HL-60 (cell line): ENCODE results near the gene PGBD5.
A peak's percentile ranks its signal among the peaks of the same experiment; 100 is the strongest.

Experiments
- DNase-seq, 2 experiments: peaks; one replicate each; pipeline ENCODE4 v3.0.0-alpha.2; 2010 to 2020; ENCODE audit warnings: low read depth in 1 of 2, low spot score in 1 of 2
- H3K27ac ChIP-seq: fragments of 250-450 bp; sonication (Bioruptor Pico); replicated peaks from 2 replicates; pipeline ENCODE4 v1.5.1; 2020; ENCODE audit warnings: mild to moderate bottlenecking, moderate library complexity
- H3K27me3 ChIP-seq: fragments of 250-450 bp; sonication (Bioruptor Pico); 2 replicates; pipeline ENCODE4 v1.5.1; 2021; ENCODE audit warnings: mild to moderate bottlenecking, moderate library complexity; ENCODE audit not compliant: insufficient read depth, poor library complexity, severe bottlenecking
- H3K4me3 ChIP-seq: replicated peaks from 2 replicates; pipeline ENCODE4 v1.5.1; 2011; ENCODE audit warnings: mild to moderate bottlenecking, control low read depth, low read length; ENCODE audit not compliant: insufficient read depth
- GABPA ChIP-seq: IDR thresholded peaks from 2 replicates; pipeline ENCODE4 v1.6.1; 2012; ENCODE audit warnings: low read depth
- POLR2AphosphoS5 ChIP-seq: IDR thresholded peaks from 2 replicates; pipeline ENCODE4 v1.6.1; 2012; ENCODE audit warnings: low read depth
- SPI1 ChIP-seq: IDR thresholded peaks from 2 replicates; pipeline ENCODE4 v1.6.1; 2012; ENCODE audit warnings: low read depth, mild to moderate bottlenecking, borderline replicate concordance
- TF ChIP-seq, protein P1 (sequence below): IDR thresholded peaks from one replicate; pipeline ENCODE4 v1.5.1; 2011; ENCODE audit warnings: low read length, control low read depth, inconsistent platforms; ENCODE audit not compliant: insufficient read depth
- TF ChIP-seq, protein P2 (sequence below): IDR thresholded peaks from 2 replicates; pipeline ENCODE4 v1.6.1; 2012; ENCODE audit warnings: low read depth; ENCODE audit not compliant: insufficient replicate concordance

PGBD5 gene

DNA sequence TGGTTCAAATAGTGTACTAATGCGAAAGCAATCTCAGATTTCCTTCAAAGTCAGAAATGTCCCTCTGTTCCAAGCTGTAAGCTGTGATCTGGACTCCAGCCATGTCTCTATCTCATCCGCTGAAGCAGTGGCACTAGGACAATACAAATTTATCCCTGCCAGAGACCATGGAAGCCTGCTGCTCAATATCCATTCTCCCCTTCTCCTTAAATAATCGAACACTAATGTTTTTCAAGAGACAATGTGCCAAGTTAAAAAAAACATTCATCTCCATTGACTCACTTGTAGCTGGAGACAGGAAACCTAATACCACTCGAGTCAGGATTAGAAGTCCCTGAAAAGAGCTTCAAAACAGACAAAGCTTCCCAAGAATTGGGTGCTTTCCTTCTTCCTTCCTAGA is 38.5 kb upstream of the PGBD5 start:
- no peaks in the 10 kb centered on the region for H3K27me3 ChIP-seq
- no peak overlapping the region for H3K27ac ChIP-seq
- no peak for DNase-seq
- no peak overlapping the region for H3K4me3 ChIP-seq
- TF ChIP-seq, protein P1, sequence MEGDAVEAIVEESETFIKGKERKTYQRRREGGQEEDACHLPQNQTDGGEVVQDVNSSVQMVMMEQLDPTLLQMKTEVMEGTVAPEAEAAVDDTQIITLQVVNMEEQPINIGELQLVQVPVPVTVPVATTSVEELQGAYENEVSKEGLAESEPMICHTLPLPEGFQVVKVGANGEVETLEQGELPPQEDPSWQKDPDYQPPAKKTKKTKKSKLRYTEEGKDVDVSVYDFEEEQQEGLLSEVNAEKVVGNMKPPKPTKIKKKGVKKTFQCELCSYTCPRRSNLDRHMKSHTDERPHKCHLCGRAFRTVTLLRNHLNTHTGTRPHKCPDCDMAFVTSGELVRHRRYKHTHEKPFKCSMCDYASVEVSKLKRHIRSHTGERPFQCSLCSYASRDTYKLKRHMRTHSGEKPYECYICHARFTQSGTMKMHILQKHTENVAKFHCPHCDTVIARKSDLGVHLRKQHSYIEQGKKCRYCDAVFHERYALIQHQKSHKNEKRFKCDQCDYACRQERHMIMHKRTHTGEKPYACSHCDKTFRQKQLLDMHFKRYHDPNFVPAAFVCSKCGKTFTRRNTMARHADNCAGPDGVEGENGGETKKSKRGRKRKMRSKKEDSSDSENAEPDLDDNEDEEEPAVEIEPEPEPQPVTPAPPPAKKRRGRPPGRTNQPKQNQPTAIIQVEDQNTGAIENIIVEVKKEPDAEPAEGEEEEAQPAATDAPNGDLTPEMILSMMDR: no peak
- TF ChIP-seq GABPA: no peak
- no peak for TF ChIP-seq POLR2AphosphoS5
- no peak for TF ChIP-seq SPI1
- TF ChIP-seq, protein P2, sequence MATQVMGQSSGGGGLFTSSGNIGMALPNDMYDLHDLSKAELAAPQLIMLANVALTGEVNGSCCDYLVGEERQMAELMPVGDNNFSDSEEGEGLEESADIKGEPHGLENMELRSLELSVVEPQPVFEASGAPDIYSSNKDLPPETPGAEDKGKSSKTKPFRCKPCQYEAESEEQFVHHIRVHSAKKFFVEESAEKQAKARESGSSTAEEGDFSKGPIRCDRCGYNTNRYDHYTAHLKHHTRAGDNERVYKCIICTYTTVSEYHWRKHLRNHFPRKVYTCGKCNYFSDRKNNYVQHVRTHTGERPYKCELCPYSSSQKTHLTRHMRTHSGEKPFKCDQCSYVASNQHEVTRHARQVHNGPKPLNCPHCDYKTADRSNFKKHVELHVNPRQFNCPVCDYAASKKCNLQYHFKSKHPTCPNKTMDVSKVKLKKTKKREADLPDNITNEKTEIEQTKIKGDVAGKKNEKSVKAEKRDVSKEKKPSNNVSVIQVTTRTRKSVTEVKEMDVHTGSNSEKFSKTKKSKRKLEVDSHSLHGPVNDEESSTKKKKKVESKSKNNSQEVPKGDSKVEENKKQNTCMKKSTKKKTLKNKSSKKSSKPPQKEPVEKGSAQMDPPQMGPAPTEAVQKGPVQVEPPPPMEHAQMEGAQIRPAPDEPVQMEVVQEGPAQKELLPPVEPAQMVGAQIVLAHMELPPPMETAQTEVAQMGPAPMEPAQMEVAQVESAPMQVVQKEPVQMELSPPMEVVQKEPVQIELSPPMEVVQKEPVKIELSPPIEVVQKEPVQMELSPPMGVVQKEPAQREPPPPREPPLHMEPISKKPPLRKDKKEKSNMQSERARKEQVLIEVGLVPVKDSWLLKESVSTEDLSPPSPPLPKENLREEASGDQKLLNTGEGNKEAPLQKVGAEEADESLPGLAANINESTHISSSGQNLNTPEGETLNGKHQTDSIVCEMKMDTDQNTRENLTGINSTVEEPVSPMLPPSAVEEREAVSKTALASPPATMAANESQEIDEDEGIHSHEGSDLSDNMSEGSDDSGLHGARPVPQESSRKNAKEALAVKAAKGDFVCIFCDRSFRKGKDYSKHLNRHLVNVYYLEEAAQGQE: no peak

DNA sequence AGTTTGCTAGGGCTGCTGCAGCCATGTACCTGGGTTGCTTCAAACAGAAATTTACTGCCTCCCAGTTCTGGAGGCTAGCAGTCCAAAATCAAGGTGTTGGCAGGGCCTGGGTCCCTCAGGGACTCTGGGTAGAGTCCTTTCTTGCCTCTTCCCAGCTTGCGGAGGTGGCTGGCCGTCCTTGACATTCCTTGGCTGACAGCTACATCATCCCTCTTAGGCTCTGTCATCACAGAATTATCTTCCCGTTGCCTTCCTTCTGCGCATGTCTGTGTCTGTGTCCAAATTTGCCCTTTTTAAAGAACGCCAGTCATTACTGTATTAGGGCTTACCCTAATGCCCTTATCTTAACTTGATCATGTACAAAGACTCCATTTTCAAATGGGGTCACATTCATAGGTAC is 37.6 kb upstream of the PGBD5 start:
- no peak overlapping the region for H3K27ac ChIP-seq
- no peak overlapping the region for H3K4me3 ChIP-seq
- DNase-seq: no peak
- TF ChIP-seq SPI1: no peak
- TF ChIP-seq, protein P1: no peak
- peaks cover 1% of the 10 kb centered on the region for H3K27me3 ChIP-seq

DNA sequence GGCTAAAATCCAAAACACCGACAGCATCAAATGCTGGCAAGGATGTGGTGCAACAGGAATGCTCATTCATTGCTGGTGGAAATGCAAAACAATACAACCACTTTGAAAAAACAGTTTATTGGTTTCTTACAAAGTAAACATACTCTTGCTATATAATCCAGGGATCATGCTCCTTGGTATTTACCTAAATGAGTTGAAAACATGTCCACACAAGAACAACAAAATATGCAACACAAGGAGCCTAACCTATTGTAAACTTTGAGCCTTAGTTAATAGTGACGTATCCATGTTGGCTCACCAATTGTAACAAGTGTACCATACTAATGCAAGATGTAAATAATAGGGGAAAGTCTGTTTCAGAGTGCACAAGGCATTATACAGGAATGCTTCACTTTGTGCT is 37.2 kb upstream of the PGBD5 start:
- H3K27me3 ChIP-seq: peaks cover 2% of the 10 kb centered on the region
- DNase-seq: no peak
- no peak overlapping the region for H3K27ac ChIP-seq
- TF ChIP-seq GABPA (no peak), SPI1 (no peak), POLR2AphosphoS5 (no peak)
- TF ChIP-seq, protein P2: no peak
- no peak overlapping the region for H3K4me3 ChIP-seq

DNA sequence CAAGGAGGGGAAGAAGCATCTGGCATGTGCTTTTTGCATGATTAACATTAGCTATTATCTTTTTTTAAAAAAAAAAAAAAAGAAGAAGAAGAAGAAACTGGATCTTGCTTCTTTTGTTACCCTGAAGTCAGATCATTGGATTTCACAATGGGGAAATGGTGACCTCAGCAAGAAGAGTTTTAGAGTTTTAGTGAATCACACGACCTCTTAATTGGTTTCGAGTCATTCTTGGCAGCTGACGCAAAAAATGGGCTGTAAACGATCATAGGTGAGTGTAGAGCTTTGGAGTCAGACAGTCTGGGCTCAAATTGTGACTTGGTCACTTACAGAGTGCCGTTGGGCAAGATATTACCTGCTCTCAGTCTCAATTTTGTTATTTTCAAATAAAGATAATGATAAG is 33.3 kb upstream of the PGBD5 start:
- Histone ChIP-seq H3K27me3 (peaks cover 8% of the 10 kb centered on the region), H3K27ac (no peak overlapping the region), H3K4me3 (no peak overlapping the region)
- peak; percentile 1 to 18 for DNase-seq
- TF ChIP-seq, protein P2: no peak
- TF ChIP-seq, protein P1: no peak
- TF ChIP-seq GABPA (no peak), SPI1 (no peak), POLR2AphosphoS5 (no peak)
